ENCODE data around the gene CEACAM18.

DNA sequence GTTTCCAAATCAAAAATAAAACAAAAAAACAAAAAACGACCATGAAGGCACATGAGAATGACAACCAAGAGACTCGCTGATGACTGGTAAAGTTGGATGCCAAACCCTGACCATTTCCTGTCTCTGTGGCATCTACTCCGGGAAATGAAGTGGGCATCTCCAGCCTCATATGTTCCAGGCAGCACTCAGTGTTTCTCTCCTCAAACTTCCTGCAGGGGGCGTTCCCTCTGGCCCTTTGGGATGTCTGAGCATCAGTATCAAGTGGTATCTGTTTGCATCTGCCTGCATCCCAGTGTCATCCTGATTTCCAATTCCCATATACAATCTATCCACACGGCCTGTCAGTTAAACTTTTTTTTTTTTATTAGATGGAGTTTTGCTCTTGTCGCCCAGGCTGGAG lies 33.0 kb downstream of the CEACAM18 start:
- TF ChIP-seq POLR2A (IDR thresholded peaks at IDR 0.05; ENCODE audit: low read length) (no peak), PHF8 (IDR thresholded peaks at IDR 0.05; ENCODE audit: borderline replicate concordance, low read depth) (no peak), JUNB (IDR thresholded peaks at IDR 0.05) (no peak)
